ENCODE results near the gene STK17A.

STK17A gene

DNA sequence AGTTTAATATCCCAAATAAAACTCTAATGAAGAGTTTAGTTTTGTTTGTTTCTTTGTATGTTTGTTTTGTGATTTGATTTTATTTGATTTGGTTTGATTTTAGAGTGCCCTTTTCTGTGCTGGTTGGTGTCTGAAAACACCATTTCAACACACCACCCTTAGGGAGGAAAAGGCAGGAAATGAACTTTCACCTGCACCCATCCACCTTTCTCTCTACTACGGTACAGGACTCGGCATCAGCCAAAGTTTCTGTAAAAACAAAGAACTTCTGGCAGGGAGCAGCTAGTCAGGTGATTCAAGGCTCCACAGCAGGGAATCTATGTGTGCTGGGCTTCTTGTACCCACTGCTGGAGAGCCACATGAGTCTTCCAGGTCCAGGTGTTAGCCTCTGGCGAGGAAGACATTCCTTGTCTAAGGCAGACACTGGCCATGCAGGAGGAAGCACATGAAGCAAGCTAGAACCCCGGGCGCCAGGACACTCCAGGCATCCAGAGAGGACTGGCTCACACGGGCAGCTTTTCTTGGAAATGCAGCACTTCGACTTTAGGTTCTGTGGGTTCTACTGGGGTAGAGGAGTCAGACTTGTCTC lies 22.1 kb upstream of the STK17A start:
- Histone ChIP-seq H3K4me3 (ENCODE audit: low read depth in 1 of 2, low read length in 2 of 2) (no peak overlapping the region), H3K4me2 (ENCODE audit: insufficient read depth, low read length) (no peak overlapping the region), H3K9me3 (ENCODE audit: insufficient read depth, low read length, severe bottlenecking) (no peaks in the 10 kb centered on the region), H3K4me1 (ENCODE audit: insufficient read depth, low read length) (peaks cover 32% of the 10 kb centered on the region), H3K27ac (ENCODE audit: low read length) (no peak overlapping the region), H2AFZ (ENCODE audit: low read depth, low read length) (no peak overlapping the region), H3K27me3 (ENCODE audit: insufficient read depth, low read length, poor library complexity) (no peaks in the 10 kb centered on the region), H3K79me2 (ENCODE audit: insufficient read depth, low read length) (no peaks in the 10 kb centered on the region), H3K9ac (ENCODE audit: low read depth, low read length) (no peak overlapping the region), H4K20me1 (ENCODE audit: insufficient read depth, low read length) (no peaks in the 10 kb centered on the region), H3K36me3 (ENCODE audit: insufficient read depth, low read length) (no peaks in the 10 kb centered on the region)
- no peak for DNase-seq
- no peak; the same call in 2 of the 3 replicates for ATAC-seq (ENCODE audit: insufficient read depth, low read depth)
- TF ChIP-seq EZH2 (IDR thresholded peaks at IDR 0.05; ENCODE audit: borderline replicate concordance, low read depth, low read length, severe bottlenecking): no peak
- TF ChIP-seq, protein P1, sequence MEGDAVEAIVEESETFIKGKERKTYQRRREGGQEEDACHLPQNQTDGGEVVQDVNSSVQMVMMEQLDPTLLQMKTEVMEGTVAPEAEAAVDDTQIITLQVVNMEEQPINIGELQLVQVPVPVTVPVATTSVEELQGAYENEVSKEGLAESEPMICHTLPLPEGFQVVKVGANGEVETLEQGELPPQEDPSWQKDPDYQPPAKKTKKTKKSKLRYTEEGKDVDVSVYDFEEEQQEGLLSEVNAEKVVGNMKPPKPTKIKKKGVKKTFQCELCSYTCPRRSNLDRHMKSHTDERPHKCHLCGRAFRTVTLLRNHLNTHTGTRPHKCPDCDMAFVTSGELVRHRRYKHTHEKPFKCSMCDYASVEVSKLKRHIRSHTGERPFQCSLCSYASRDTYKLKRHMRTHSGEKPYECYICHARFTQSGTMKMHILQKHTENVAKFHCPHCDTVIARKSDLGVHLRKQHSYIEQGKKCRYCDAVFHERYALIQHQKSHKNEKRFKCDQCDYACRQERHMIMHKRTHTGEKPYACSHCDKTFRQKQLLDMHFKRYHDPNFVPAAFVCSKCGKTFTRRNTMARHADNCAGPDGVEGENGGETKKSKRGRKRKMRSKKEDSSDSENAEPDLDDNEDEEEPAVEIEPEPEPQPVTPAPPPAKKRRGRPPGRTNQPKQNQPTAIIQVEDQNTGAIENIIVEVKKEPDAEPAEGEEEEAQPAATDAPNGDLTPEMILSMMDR (IDR thresholded peaks at IDR 0.05; ENCODE audit: borderline replicate concordance, extremely low read depth, low read length, poor library complexity, severe bottlenecking): no peak

DNA sequence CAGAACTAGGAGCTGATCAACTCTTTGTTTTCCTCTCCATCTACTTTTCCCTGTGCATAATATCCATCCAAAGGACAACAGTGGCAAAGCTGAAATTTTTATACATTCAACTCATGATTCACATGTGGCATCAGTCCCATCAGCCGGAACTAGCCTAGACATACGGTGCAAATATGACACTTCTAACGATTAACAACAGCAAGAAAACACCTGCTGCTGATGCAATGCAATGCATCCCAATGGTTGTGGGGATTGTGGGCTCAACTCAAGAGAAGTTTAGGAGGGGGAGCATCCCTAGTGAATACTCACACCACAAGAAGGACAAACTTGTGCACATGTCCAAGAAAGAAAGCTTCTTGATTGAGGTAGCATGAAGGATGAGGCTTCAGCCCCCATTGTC lies 20.5 kb upstream of the STK17A start:
- Histone ChIP-seq H3K36me3 (ENCODE audit: insufficient read depth, low read length) (no peaks in the 10 kb centered on the region), H3K27ac (ENCODE audit: low read length) (no peak overlapping the region), H3K9ac (ENCODE audit: low read depth, low read length) (no peak overlapping the region), H4K20me1 (ENCODE audit: insufficient read depth, low read length) (no peaks in the 10 kb centered on the region), H3K27me3 (ENCODE audit: insufficient read depth, low read length, poor library complexity) (no peaks in the 10 kb centered on the region), H2AFZ (ENCODE audit: low read depth, low read length) (no peak overlapping the region), H3K4me3 (ENCODE audit: low read depth in 1 of 2, low read length in 2 of 2) (no peak overlapping the region), H3K4me1 (ENCODE audit: insufficient read depth, low read length) (peaks cover 18% of the 10 kb centered on the region), H3K4me2 (ENCODE audit: insufficient read depth, low read length) (no peak overlapping the region), H3K79me2 (ENCODE audit: insufficient read depth, low read length) (no peaks in the 10 kb centered on the region), H3K9me3 (ENCODE audit: insufficient read depth, low read length, severe bottlenecking) (no peaks in the 10 kb centered on the region)
- no peak for TF ChIP-seq EZH2 (IDR thresholded peaks at IDR 0.05; ENCODE audit: borderline replicate concordance, low read depth, low read length, severe bottlenecking)
- TF ChIP-seq, protein P1 (IDR thresholded peaks at IDR 0.05; ENCODE audit: borderline replicate concordance, extremely low read depth, low read length, poor library complexity, severe bottlenecking): no peak
- DNase-seq (no peak), ATAC-seq (ENCODE audit: insufficient read depth, low read depth) (peak; percentile 60; the same call in 2 of the 3 replicates)

DNA sequence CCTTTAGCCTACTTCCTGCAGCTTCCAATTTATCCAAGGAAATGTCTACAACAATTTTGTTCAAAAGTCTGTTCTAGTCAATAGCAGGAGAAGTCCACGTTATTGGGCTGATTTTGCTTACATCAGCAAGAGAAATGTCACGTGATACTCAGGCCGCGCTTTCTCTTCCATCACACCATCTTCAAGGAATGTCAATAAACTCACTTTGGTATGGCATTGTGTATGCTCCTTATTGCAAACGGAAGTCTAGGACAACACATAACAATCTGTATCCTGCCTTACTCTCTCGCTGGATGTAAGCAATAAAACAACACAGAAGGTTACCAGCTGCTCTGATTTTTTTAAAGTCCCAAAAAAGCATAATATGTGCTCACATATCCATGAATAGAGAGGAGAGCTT lies 17.1 kb upstream of the STK17A start:
- H3K4me2 ChIP-seq (ENCODE audit: insufficient read depth, low read length): no peak overlapping the region
- H3K79me2 ChIP-seq (ENCODE audit: insufficient read depth, low read length): no peaks in the 10 kb centered on the region
- H3K27ac ChIP-seq (ENCODE audit: low read length): no peak overlapping the region
- H3K9me3 ChIP-seq (ENCODE audit: insufficient read depth, low read length, severe bottlenecking): no peaks in the 10 kb centered on the region
- H3K27me3 ChIP-seq (ENCODE audit: insufficient read depth, low read length, poor library complexity): no peaks in the 10 kb centered on the region
- TF ChIP-seq, protein P1 (IDR thresholded peaks at IDR 0.05; ENCODE audit: borderline replicate concordance, extremely low read depth, low read length, poor library complexity, severe bottlenecking): no peak
- TF ChIP-seq EZH2 (IDR thresholded peaks at IDR 0.05; ENCODE audit: borderline replicate concordance, low read depth, low read length, severe bottlenecking): no peak
- H4K20me1 ChIP-seq (ENCODE audit: insufficient read depth, low read length): no peaks in the 10 kb centered on the region
- H2AFZ ChIP-seq (ENCODE audit: low read depth, low read length): no peak overlapping the region
- H3K36me3 ChIP-seq (ENCODE audit: insufficient read depth, low read length): no peaks in the 10 kb centered on the region
- ATAC-seq (ENCODE audit: insufficient read depth, low read depth) (no peak), DNase-seq (no peak)
- H3K9ac ChIP-seq (ENCODE audit: low read depth, low read length): no peak overlapping the region
- peaks cover 30% of the 10 kb centered on the region for H3K4me1 ChIP-seq (ENCODE audit: insufficient read depth, low read length)
- no peak overlapping the region for H3K4me3 ChIP-seq (ENCODE audit: low read depth in 1 of 2, low read length in 2 of 2)
